DOHH2 (cell line): ENCODE results near the gene RBPJ.

Source experiments
- H3F3A ChIP-seq: fragments of 200-600 bp; sonication (generic), shearing (Covaris generic); 2 replicates; pipeline ENCODE4 v1.6.0; 2016; ENCODE audit warnings: antibody characterized with exemption, mild to moderate bottlenecking; ENCODE audit not compliant: control insufficient read depth, insufficient read depth
- H3K27ac ChIP-seq: fragments of 200-600 bp; sonication (generic); 2 replicates; pipeline ENCODE4 v1.5.1; 2014; ENCODE audit warnings: low read depth, mild to moderate bottlenecking, low read length, moderate library complexity
- H3K27me3 ChIP-seq: fragments of 200-600 bp; sonication (generic); 2 replicates; pipeline ENCODE4 v1.6.1; 2014; ENCODE audit warnings: mild to moderate bottlenecking, low read length, mixed read lengths; ENCODE audit not compliant: control insufficient read depth
- H3K36me3 ChIP-seq: fragments of 200-600 bp; sonication (generic); 2 replicates; pipeline ENCODE4 v1.6.1; 2014; ENCODE audit warnings: mild to moderate bottlenecking, low read length, moderate library complexity, mixed read lengths; ENCODE audit not compliant: control insufficient read depth
- H3K4me1 ChIP-seq: fragments of 200-600 bp; sonication (generic); 2 replicates; pipeline ENCODE4 v1.6.1; 2014; ENCODE audit warnings: mild to moderate bottlenecking, low read length, mixed read lengths; ENCODE audit not compliant: control insufficient read depth
- H3K4me2 ChIP-seq: fragments of 200-600 bp; sonication (generic); 2 replicates; pipeline ENCODE4 v1.6.0; 2014; ENCODE audit warnings: mild to moderate bottlenecking, low read length, moderate library complexity
- H3K4me3 ChIP-seq: fragments of 200-600 bp; sonication (generic); 2 replicates; pipeline ENCODE4 v1.5.1; 2014; ENCODE audit warnings: mild to moderate bottlenecking, low read length, mixed read lengths
- H3K79me2 ChIP-seq: fragments of 200-600 bp; sonication (generic); 2 replicates; pipeline ENCODE4 v1.6.1; 2014; ENCODE audit warnings: mild to moderate bottlenecking, low read length, mixed read lengths; ENCODE audit not compliant: control insufficient read depth
- H3K9me2 ChIP-seq: fragments of 200-600 bp; sonication (generic); replicated peaks from 2 replicates; pipeline ENCODE4 v1.6.1; 2014; ENCODE audit warnings: mild to moderate bottlenecking, low read length, mixed read lengths; ENCODE audit not compliant: control insufficient read depth
- H3K9me3 ChIP-seq: fragments of 200-600 bp; sonication (generic); 2 replicates; pipeline ENCODE4 v1.6.1; 2014; ENCODE audit warnings: antibody characterized with exemption, low read length, mixed read lengths; ENCODE audit not compliant: control insufficient read depth, insufficient read depth
- H4K20me1 ChIP-seq: fragments of 200-600 bp; sonication (generic); 2 replicates; pipeline ENCODE4 v1.6.0; 2014; ENCODE audit warnings: low read depth, mild to moderate bottlenecking, antibody characterized with exemption, low read length, moderate library complexity; ENCODE audit not compliant: control insufficient read depth, insufficient read depth
- EZH2phosphoT487 ChIP-seq: fragments of 200-600 bp; sonication (generic); IDR thresholded peaks from 2 replicates; pipeline ENCODE4 v1.6.1; 2017; ENCODE audit warnings: borderline replicate concordance, mild to moderate bottlenecking, antibody characterized with exemption, low read length, moderate library complexity, mixed read lengths
- TF ChIP-seq, protein P1 (sequence below): fragments of 200-600 bp; sonication (generic); IDR thresholded peaks from one replicate; pipeline ENCODE4 v1.5.1; 2014; ENCODE audit warnings: antibody characterized with exemption, mild to moderate bottlenecking, low read depth, low read length; ENCODE audit not compliant: poor library complexity, severe bottlenecking

Gene RBPJ

DNA sequence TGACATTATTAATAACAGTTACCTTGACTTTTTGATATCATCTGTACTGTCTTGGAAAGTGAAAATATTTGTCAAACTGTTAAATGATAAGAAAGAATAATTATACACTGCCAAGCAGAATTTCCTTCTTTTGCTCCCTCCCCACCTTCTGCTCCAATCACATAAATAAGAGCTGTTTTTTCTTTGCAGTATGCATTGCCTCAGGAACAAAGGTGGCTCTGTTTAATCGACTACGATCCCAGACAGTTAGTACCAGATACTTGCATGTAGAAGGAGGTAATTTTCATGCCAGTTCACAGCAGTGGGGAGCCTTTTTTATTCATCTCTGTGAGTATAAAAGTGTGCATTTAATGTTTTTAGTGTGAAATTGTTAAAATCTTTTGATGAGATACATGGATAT, 103.3 kb downstream of the RBPJ start:
- H3K9me3 ChIP-seq = no peaks in the 10 kb centered on the region
- H3K4me1 ChIP-seq = peaks cover 4% of the 10 kb centered on the region; the same call in 1 of the 2 replicates
- no peaks in the 10 kb centered on the region; the same call in 1 of the 2 replicates for H4K20me1 ChIP-seq
- TF ChIP-seq EZH2phosphoT487 = no peak
- H3K27ac ChIP-seq = no peak overlapping the region
- H3K4me2 ChIP-seq = no peak overlapping the region
- no peaks in the 10 kb centered on the region for H3K79me2 ChIP-seq
- H3K36me3 ChIP-seq = peaks cover 58% of the 10 kb centered on the region
- H3K4me3 ChIP-seq = no peak overlapping the region
- no peaks in the 10 kb centered on the region for H3F3A ChIP-seq
- H3K9me2 ChIP-seq = no peaks in the 10 kb centered on the region
- H3K27me3 ChIP-seq = no peaks in the 10 kb centered on the region

DNA sequence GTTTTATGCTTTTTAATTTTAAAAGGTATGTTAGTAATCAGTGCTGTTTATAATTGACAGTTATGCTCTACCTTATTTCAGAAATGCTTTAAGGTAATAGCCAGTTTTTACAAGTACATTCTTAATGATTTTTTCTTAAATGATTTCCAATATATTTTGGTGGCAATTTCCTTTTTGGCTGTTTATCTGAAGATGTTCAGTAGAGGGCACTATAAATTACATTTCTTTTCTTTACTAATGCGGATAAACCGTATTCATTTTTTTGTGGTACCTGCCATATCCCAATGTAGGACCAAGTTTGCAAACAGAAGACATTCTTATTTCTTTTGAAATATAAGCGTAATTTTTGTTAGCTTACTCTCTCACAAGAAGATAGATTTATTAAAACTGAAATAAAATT, 104.0 kb downstream of the RBPJ start:
- Histone ChIP-seq H3K27me3 (no peaks in the 10 kb centered on the region), H4K20me1 (no peaks in the 10 kb centered on the region; the same call in 1 of the 2 replicates), H3K4me2 (no peak overlapping the region), H3K9me3 (no peaks in the 10 kb centered on the region), H3K79me2 (no peaks in the 10 kb centered on the region), H3K36me3 (peaks cover 64% of the 10 kb centered on the region), H3K9me2 (no peaks in the 10 kb centered on the region), H3K27ac (no peak overlapping the region), H3K4me3 (no peak overlapping the region), H3K4me1 (peaks cover 4% of the 10 kb centered on the region; the same call in 1 of the 2 replicates), H3F3A (no peaks in the 10 kb centered on the region)
- no peak for TF ChIP-seq EZH2phosphoT487
- TF ChIP-seq, protein P1, sequence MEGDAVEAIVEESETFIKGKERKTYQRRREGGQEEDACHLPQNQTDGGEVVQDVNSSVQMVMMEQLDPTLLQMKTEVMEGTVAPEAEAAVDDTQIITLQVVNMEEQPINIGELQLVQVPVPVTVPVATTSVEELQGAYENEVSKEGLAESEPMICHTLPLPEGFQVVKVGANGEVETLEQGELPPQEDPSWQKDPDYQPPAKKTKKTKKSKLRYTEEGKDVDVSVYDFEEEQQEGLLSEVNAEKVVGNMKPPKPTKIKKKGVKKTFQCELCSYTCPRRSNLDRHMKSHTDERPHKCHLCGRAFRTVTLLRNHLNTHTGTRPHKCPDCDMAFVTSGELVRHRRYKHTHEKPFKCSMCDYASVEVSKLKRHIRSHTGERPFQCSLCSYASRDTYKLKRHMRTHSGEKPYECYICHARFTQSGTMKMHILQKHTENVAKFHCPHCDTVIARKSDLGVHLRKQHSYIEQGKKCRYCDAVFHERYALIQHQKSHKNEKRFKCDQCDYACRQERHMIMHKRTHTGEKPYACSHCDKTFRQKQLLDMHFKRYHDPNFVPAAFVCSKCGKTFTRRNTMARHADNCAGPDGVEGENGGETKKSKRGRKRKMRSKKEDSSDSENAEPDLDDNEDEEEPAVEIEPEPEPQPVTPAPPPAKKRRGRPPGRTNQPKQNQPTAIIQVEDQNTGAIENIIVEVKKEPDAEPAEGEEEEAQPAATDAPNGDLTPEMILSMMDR = peak; percentile 38

DNA sequence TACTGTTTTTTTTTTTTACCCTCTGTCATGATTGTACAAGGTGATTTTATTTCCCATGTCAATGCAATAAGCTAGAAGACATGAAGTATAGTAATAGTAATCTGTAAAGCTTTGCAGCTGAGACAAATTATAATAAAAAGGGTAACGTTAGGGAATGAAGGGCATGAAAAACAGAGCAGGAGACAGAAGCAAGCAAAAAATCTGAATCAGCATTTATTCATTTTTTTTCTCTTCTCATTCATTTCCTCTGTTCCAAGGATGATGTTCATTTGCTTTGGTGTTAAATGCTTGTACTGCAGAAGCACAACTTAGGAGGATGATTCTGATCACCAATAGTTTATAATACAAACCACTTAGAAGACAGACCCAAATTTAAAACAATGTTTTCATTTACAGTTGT, 105.1 kb downstream of the RBPJ start:
- no peak for TF ChIP-seq EZH2phosphoT487
- TF ChIP-seq, protein P1 = no peak
- H4K20me1 ChIP-seq = no peaks in the 10 kb centered on the region; the same call in 1 of the 2 replicates
- no peaks in the 10 kb centered on the region for H3K9me2 ChIP-seq
- no peak overlapping the region for H3K4me2 ChIP-seq
- no peaks in the 10 kb centered on the region for H3K9me3 ChIP-seq
- H3K27me3 ChIP-seq = no peaks in the 10 kb centered on the region
- H3F3A ChIP-seq = no peaks in the 10 kb centered on the region
- no peaks in the 10 kb centered on the region for H3K79me2 ChIP-seq
- peaks cover 4% of the 10 kb centered on the region; the same call in 1 of the 2 replicates for H3K4me1 ChIP-seq
- H3K36me3 ChIP-seq = peaks cover 67% of the 10 kb centered on the region
- no peak overlapping the region for H3K27ac ChIP-seq
- no peak overlapping the region for H3K4me3 ChIP-seq

DNA sequence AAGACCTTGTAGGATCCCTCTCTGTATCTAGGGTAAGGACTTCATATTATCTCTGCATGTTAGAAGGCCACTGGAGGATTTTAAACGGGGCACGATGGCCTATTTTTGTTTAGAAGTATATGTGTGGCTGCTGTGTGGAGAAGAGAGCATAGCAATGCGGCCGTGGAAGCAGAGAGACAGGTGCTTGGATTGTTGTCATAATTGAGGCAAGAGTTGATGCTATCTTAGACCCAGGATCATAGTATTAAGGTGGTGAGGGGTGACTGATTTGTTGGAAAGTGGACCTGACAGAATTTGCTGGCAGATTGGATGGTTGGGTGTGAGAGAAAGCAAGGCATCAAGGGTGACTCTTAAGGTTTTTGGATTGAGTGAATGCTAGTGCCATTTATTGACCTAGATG, 106.1 kb downstream of the RBPJ start:
- no peak overlapping the region for H3K27ac ChIP-seq
- no peak overlapping the region for H3K4me2 ChIP-seq
- no peaks in the 10 kb centered on the region for H3K9me2 ChIP-seq
- peaks cover 67% of the 10 kb centered on the region for H3K36me3 ChIP-seq
- no peaks in the 10 kb centered on the region for H3K79me2 ChIP-seq
- no peak overlapping the region for H3K4me3 ChIP-seq
- no peaks in the 10 kb centered on the region for H3F3A ChIP-seq
- TF ChIP-seq, protein P1 = no peak
- no peak for TF ChIP-seq EZH2phosphoT487
- peaks cover 4% of the 10 kb centered on the region; the same call in 1 of the 2 replicates for H3K4me1 ChIP-seq
- no peaks in the 10 kb centered on the region for H3K9me3 ChIP-seq
- H3K27me3 ChIP-seq = no peaks in the 10 kb centered on the region
- H4K20me1 ChIP-seq = no peaks in the 10 kb centered on the region; the same call in 1 of the 2 replicates
